ENCODE results near the gene FLNC.

The FLNC gene

GRCh38 chr7:128831994-128832879, 2.0 kb downstream of the FLNC start:
- DNase-seq, result no peak

- DNase-seq, result no peak
Measured at GRCh38 chr7:128832880-128833147, 2.6 kb downstream of the FLNC start.

GRCh38 chr7:128833148-128833945, 3.1 kb downstream of the FLNC start:
- DNase-seq, result no peak

GRCh38 chr7:128833946-128834325, 3.7 kb downstream of the FLNC start:
- DNase-seq, result no peak

GRCh38 chr7:128835231-128835751, 5.1 kb downstream of the FLNC start:
- no peak for DNase-seq

- no peak for DNase-seq
Measured at GRCh38 chr7:128835790-128836641, 5.8 kb downstream of the FLNC start.

GRCh38 chr7:128836729-128837348, 6.6 kb downstream of the FLNC start:
- no peak for DNase-seq

- DNase-seq, result no peak
Measured at GRCh38 chr7:128837521-128837921, 7.3 kb downstream of the FLNC start.

- no peak for DNase-seq
Measured at GRCh38 chr7:128838109-128838779, 8.0 kb downstream of the FLNC start.

GRCh38 chr7:128838981-128839731, 8.9 kb downstream of the FLNC start:
- no peak for DNase-seq

GRCh38 chr7:128839751-128840177, 9.6 kb downstream of the FLNC start:
- no peak for DNase-seq

- DNase-seq, result no peak
Measured at GRCh38 chr7:128840326-128841170, 10.3 kb downstream of the FLNC start.

GRCh38 chr7:128841171-128841690, 11.0 kb downstream of the FLNC start:
- DNase-seq, result no peak

GRCh38 chr7:128841921-128842673, 11.9 kb downstream of the FLNC start:
- no peak for DNase-seq

- DNase-seq, result no peak
Measured at GRCh38 chr7:128842674-128843641, 12.8 kb downstream of the FLNC start.

- DNase-seq, result no peak
Measured at GRCh38 chr7:128843938-128844621, 13.9 kb downstream of the FLNC start.

GRCh38 chr7:128844777-128845311, 14.6 kb downstream of the FLNC start:
- DNase-seq, result no peak

Data from SHP77 (cell line).